Measurements from ENCODE around the gene PLCH2. TPM values are rescaled to one million over a fixed set of nuclear protein-coding genes. Genes with fewer than 3 reads are reported as not detected.

Gene PLCH2
- total and polyA plus RNA-seq, 9 of the 15 experiments (the other 6 are each of a cell fraction or from before 2014, with no cell fraction given): 0.16 TPM; not detected in 8

- TF ChIP-seq MAZ (CRISPR knock-in tag; conservative IDR thresholded peaks at IDR 0.05 in 1 of 2, IDR thresholded peaks at IDR 0.05 in 1 of 2) (peak in 1 of 2 experiments; percentile 12; a peak in 2 of 4 replicates), POLR2G (IDR thresholded peaks at IDR 0.05; ENCODE audit: low read depth, low read length) (0 out of 2 replicates have a peak, but pooled peaks have one; percentile 18)
These were observed 69.0 kb downstream of the PLCH2 start (continued) for GRCh38 chr1:2544875-2545640.

- Histone ChIP-seq H3K36me3 (ENCODE audit: control insufficient read depth, insufficient read depth, low read length) (no peaks in the 10 kb centered on the region), H3K9ac (ENCODE audit: insufficient read depth in 1 of 2, low read depth in 2 of 2, low read length in 2 of 2) (peak overlapping the region; percentile 66 to 90), H3K4me3 (peak overlapping the region; percentile 62), H3K9me3 (replicated peaks; ENCODE audit: control insufficient read depth, insufficient read depth, low read depth, low read length) (no peaks in the 10 kb centered on the region), H3K4me1 (replicated peaks in 1 of 2; ENCODE audit: control insufficient read depth in 2 of 2, insufficient read depth in 2 of 2, low read length in 2 of 2) (peaks cover 72 to 90% of the 10 kb centered on the region in 2 experiments), H2AFZ (ENCODE audit: low read depth, low read length) (peak overlapping the region; percentile 83), H3K27ac (ENCODE audit: extremely low read depth, low read depth, low read length) (peak overlapping the region; percentile 79), H3K9me1 (ENCODE audit: control insufficient read depth, insufficient read depth, low read length) (peaks cover 7% of the 10 kb centered on the region), H4K20me1 (replicated peaks; ENCODE audit: control insufficient read depth, insufficient read depth, low read length) (no peaks in the 10 kb centered on the region; the same call in 1 of the 2 replicates), H3K79me2 (ENCODE audit: control insufficient read depth, insufficient read depth, low read length) (peaks cover 9% of the 10 kb centered on the region; the same call in 1 of the 3 replicates), H3K27me3 (ENCODE audit: control insufficient read depth in 2 of 2, insufficient read depth in 2 of 2, low read length in 2 of 2) (no peaks in the 10 kb centered on the region), H3K4me2 (ENCODE audit: insufficient read depth, low read length) (peak overlapping the region; percentile 87)
- WGBS (ENCODE audit: insufficient coverage, low coverage, missing lambda C conversion rate): under 1% methylated on average over 27 of the region's 43 CpGs
- CTCF ChIA-PET (ENCODE audit: low intra/inter-chr PET ratio): interaction anchor here (3.0 kb wide), 1 partner anchor 132 kb away, joined by 36 read pairs; the partner anchor contains the start of gene PEX10
- DNase-seq (ENCODE audit: extremely low read depth in 1 of 4, low spot score in 3 of 4): peak; percentile 96 to 99 (median 98)
- POLR2A ChIA-PET: interaction anchor here (0.6 to 1.7 kb wide), 11 partner anchors 13 to 357 kb away, joined by 3 to 6 read pairs (median 3); partner anchors contain the start of gene PANK4
- peak; percentile 89 for FAIRE-seq
- in situ Hi-C loops (cut with MboI): loop anchor here (25.0 kb wide), 1 partner anchor 359 kb away; the partner anchor contains the start of gene FAAP20
- intact Hi-C loops (cut with micrococcal nuclease): loop anchor here (1.0 to 10.0 kb wide), 4 partner anchors 20 to 351 kb away; partner anchors contain the start of genes FAAP20, PANK4 and PRXL2B
- BruUV-seq (replicated peaks): no TSS peak
- peak; percentile 73 for ATAC-seq
- TF ChIP-seq ZNF311 (CRISPR knock-in tag; IDR thresholded peaks at IDR 0.05): no peak
- peak; percentile 90 for TF ChIP-seq TFE3 (CRISPR knock-in tag; IDR thresholded peaks at IDR 0.05)
- TF ChIP-seq CC2D1A (IDR thresholded peaks at IDR 0.05): no peak
- peak; percentile 84; the same call in 1 of the 2 replicates for TF ChIP-seq HDGF (IDR thresholded peaks at IDR 0.05)
- TF ChIP-seq GATAD2A (IDR thresholded peaks at IDR 0.05): no peak
- no peak for TF ChIP-seq THRA (IDR thresholded peaks at IDR 0.05)
- TF ChIP-seq SMAD3 (CRISPR knock-in tag; conservative IDR thresholded peaks at IDR 0.05): no peak
- no peak for TF ChIP-seq ZNF780A (CRISPR knock-in tag; IDR thresholded peaks at IDR 0.05)
- peak; percentile 22 for TF ChIP-seq PRPF4 (IDR thresholded peaks at IDR 0.05; ENCODE audit: insufficient read depth, low read depth, low read length, poor library complexity, severe bottlenecking)
- TF ChIP-seq ZC3H8 (IDR thresholded peaks at IDR 0.05): no peak
- TF ChIP-seq TCF3 (CRISPR knock-in tag; IDR thresholded peaks at IDR 0.05): no peak
- 0 out of 2 replicates have a peak, but pooled peaks have one; percentile 11 for TF ChIP-seq HCFC1 (IDR thresholded peaks at IDR 0.05; ENCODE audit: low read depth, low read length)
- no peak for TF ChIP-seq WHSC1 (IDR thresholded peaks at IDR 0.05; ENCODE audit: low read length)
- TF ChIP-seq MAX (CRISPR knock-in tag; IDR thresholded peaks at IDR 0.05): peak; percentile 67
These were observed 69.8 kb downstream of the PLCH2 start for GRCh38 chr1:2545754-2546514.
